ENCODE data around the gene UNC13D. TPM values are rescaled to one million over a fixed set of nuclear protein-coding genes. Genes with fewer than 3 reads are reported as not detected.
"Not testable (repeated sequence)": the region's sequence is repeated elsewhere in the genome, so short reads cannot be mapped to it uniquely, and the experiment has no call there.

The UNC13D gene
- 7.3 and 7.6 TPM in 2 replicates for total RNA-seq

GRCh38 chr17:75843577-75844529, at the start of gene UNC13D:
TSS of gene UNC13D (minus strand) at chr17:75844404. CDS start at chr17:75844337, 67 bp downstream.
- no peak for DNase-seq (ENCODE audit: low read depth, low spot score)

DNA sequence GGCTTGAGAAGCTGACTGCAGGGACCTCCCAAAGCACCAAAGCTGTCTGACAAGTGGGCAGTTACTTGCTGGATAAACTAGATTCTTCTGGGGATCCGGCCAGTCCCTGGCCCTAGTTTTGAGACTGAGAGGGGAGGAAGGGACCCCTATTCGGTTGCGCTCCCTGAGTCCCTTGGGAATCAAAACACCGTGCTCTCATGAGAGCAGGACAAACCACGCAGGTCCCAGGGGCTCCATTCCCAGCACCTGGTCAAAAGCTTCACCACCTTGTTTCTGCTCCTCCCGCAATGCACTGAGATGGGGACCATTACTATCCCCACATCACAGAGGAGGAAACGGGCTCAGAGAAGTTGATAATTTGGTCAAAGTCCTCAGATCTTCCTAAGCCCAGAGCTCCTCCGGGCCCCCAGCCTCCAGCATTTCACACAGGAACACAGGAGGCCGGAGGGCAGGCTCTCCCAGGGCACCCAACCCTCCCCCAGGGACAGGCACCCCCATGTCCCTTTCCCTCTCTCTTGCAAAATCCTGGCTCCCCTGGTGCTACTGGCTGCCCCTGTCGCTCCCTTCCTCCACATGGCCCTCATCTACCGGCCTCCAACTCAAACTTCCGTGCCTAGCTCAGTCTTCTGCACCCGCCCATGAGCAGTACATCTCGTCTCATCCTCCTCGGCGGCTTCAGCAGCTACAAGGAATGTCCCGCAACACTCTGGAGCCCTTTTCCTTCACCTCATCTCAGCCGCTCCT, 49.3 kb upstream of the UNC13D start:
- no peak for DNase-seq (ENCODE audit: low read depth, low spot score)

GRCh38 chr17:75892556-75893224, 48.5 kb upstream of the UNC13D start:
- DNase-seq (ENCODE audit: low read depth, low spot score): no peak

DNA sequence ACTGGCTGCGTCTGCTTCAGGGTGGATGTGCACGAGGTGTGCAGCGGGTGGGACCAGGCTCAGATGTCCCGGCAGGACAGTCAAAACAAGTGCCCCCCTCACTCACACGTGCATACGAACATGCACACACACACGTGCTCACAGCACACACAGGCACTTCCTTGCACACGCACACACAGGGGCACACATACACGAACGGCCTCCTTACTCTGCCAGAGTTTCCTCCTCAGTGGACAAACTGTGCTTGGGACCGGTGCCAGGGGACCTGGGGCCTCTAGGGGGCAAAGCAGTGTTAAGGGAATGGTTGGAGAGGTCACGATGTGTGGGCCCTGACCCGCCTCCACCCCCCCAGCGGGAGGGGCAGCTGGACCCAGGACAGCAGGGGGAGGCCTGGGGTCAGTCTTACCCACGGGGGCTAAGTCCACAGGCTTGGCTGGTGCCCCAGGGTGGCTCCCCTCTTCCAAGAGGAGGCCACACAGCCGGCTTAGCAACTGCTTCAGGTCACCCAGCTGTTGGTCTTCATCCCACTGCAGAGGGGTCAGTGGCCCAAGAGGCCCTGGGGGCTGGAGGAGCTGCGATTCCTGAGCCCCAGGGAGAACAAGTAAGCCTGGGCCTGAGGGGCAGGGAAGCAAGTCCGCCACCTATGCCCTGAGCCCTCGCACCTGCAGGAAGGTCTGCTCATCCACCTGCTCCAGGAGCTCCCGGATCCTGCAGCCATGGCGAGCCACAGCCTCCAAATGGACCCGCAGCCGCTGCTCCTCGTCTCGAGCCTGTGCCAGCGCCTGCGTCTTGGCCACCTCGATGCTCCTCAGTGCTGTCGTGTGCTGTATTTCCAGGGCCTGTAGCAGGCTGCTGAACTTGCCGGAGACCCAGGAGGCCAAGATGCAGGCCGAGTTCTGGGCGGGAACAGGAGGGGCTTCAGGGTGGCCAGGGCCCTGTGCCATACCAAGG, 47.7 kb upstream of the UNC13D start:
- no peak for DNase-seq (ENCODE audit: low read depth, low spot score)

- DNase-seq (ENCODE audit: low read depth, low spot score): no peak
Measured at GRCh38 chr17:75891022-75891604, 46.9 kb upstream of the UNC13D start.

DNA sequence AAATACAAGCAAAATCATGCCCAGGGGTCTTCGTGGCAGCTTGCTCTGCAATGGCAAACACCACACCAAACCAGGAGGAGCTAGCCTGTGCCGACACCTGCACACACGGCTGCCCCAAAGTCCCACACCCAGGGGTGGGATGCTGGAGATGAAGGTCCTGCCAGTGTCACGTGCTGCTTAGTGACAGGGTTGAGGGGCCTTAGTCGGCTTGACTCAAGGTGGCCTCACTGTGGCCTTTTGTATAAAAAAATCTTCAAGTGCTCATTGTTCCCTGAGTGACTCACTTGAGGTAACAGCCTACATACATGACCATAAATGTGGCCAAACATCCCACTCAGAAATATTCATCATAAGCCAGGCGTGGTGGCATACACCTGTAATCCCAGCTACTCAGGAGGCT, 45.2 kb upstream of the UNC13D start:
- no peak for DNase-seq (ENCODE audit: low read depth, low spot score)

- DNase-seq (ENCODE audit: low read depth, low spot score): no peak
Measured at GRCh38 chr17:75888484-75888883, 44.3 kb upstream of the UNC13D start.

GRCh38 chr17:75885860-75886259, 41.7 kb upstream of the UNC13D start:
- not testable (repeated sequence) for DNase-seq (ENCODE audit: low read depth, low spot score)

DNA sequence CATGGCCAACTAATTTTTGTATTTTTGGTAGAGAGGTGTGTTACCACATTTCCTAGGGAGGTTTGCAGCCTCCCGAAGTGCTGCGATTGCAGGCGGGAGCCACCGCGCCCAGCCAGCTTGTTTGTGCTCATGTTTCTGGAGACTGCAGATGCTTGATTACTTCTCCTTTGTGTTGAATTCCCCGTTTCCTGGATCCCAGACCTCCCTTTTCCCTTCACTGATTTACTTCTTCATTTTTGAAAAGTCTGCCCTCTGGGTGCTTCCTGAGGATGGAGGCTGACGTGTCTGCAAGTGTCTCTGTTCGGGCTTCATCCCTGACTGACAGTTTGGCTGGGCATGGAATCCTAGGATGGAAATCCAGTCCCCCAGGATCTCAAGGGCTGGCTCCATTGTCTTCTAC, 41.2 kb upstream of the UNC13D start:
- DNase-seq (ENCODE audit: low read depth, low spot score): no peak

DNA sequence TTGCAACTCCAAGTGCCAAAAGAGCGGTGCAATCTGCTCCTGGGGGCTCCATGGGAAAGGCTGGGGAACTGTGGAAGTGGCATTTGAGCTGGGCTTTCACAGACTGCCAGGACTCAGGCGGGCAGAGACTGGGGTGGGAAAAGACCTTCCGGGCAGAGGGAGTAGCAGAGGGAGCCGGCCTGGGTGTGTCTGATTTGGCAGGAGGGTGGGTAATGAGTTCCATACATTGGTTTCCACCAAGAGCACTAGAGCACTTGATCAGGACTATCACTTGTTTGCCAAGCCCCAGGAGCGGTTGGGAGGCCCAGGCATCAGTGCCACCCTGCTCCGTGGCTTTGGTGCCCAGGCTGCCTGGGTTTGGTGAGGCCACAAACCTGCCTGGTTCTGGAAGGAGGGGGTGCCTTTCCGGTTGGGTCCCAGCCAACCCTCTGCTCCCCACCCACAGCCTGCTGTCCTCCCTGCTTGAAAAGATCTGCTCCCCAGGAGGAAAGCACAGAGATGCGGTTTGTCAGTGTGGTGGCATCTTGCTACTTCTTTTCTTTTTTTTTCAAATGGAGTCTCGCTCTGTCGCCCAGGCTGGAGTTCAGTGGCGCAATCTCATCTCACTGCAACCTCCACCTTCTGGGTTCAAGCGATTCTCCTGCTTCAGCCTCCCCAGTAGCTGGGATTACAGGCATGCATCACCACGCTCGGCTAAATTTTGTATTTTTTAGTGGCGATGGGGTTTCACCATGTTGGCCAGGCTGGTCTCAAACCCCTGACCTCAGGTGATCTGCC, 37.7 kb upstream of the UNC13D start:
- no peak for DNase-seq (ENCODE audit: low read depth, low spot score)

GRCh38 chr17:75880266-75880665, 36.1 kb upstream of the UNC13D start:
- DNase-seq (ENCODE audit: low read depth, low spot score): no peak

GRCh38 chr17:75878174-75878998, 34.2 kb upstream of the UNC13D start, which contains the start of gene TRIM47:
TSS of gene TRIM47 (minus strand) at chr17:75878581. CDS start at chr17:75878548, 33 bp downstream.
- DNase-seq (ENCODE audit: low read depth, low spot score): no peak

- no peak for DNase-seq (ENCODE audit: low read depth, low spot score)
Measured at GRCh38 chr17:75877752-75878173, 33.6 kb upstream of the UNC13D start.

GRCh38 chr17:75876938-75877751, 32.9 kb upstream of the UNC13D start:
- DNase-seq (ENCODE audit: low read depth, low spot score): peak; percentile 95

- no peak for DNase-seq (ENCODE audit: low read depth, low spot score)
Measured at GRCh38 chr17:75876190-75876937, 32.2 kb upstream of the UNC13D start.

DNA sequence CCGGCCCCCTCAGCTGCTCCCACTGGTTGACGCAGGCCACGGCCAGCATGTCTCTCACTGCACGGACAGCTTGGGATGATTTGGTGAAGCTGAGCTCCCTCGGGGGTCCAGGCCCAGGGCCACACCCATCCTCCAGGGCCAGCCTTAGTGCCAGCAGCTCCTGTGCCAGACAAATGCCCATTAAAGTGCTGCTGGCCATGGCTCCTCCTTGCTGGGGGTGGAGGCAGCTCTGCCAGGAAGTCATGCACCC, 31.7 kb upstream of the UNC13D start:
- no peak for DNase-seq (ENCODE audit: low read depth, low spot score)

Measured in pulmonary artery endothelial cell (primary cell).